Hepatocyte (in vitro differentiated cells): ENCODE measurements around the gene BNIPL. TPM values are rescaled to one million over a fixed set of nuclear protein-coding genes. Genes with fewer than 3 reads are reported as not detected.

ENCODE experiments used
- DNase-seq: peaks from one replicate; pipeline ENCODE4 v3.0.0-alpha.2; 2016; ENCODE audit warnings: low spot score
- H2AFZ ChIP-seq: fragments of 200-600 bp; sonication (generic); 2 replicates; pipeline ENCODE4 v1.6.0; 2016; ENCODE audit warnings: antibody characterized with exemption, mild to moderate bottlenecking
- H3K27ac ChIP-seq: fragments of 200-600 bp; sonication (generic); 2 replicates; pipeline ENCODE4 v1.5.1; 2016; ENCODE audit warnings: mild to moderate bottlenecking
- H3K27me3 ChIP-seq: fragments of 200-600 bp; sonication (generic); 2 replicates; pipeline ENCODE4 v1.6.1; 2016
- H3K36me3 ChIP-seq: fragments of 200-600 bp; sonication (generic); replicated peaks from 2 replicates; pipeline ENCODE4 v1.5.1; 2016; ENCODE audit warnings: low read depth; ENCODE audit not compliant: insufficient read depth
- H3K4me1 ChIP-seq: fragments of 200-600 bp; sonication (generic); 2 replicates; pipeline ENCODE4 v1.5.1; 2016; ENCODE audit warnings: mild to moderate bottlenecking, moderate library complexity; ENCODE audit not compliant: insufficient read depth
- H3K4me2 ChIP-seq: fragments of 200-600 bp; sonication (generic); 2 replicates; pipeline ENCODE4 v1.6.0; 2016
- H3K4me3 ChIP-seq: fragments of 200-600 bp; sonication (generic); 2 replicates; pipeline ENCODE4 v1.5.1; 2016; ENCODE audit warnings: mild to moderate bottlenecking
- H3K79me2 ChIP-seq: fragments of 200-600 bp; sonication (generic); 2 replicates; pipeline ENCODE4 v1.6.0; 2017; ENCODE audit warnings: mild to moderate bottlenecking
- H3K9me2 ChIP-seq: fragments of 200-600 bp; sonication (generic); replicated peaks from 2 replicates; pipeline ENCODE4 v1.6.0; 2017; ENCODE audit warnings: mild to moderate bottlenecking; ENCODE audit not compliant: insufficient read depth
- H3K9me3 ChIP-seq: fragments of 200-600 bp; sonication (generic); 2 replicates; pipeline ENCODE4 v1.5.1; 2016; ENCODE audit warnings: low read depth, mild to moderate bottlenecking
- H4K20me1 ChIP-seq: fragments of 200-600 bp; sonication (generic); 2 replicates; pipeline ENCODE4 v1.6.0; 2016; ENCODE audit warnings: mild to moderate bottlenecking; ENCODE audit not compliant: insufficient read depth, poor library complexity, severe bottlenecking
- CTCF ChIP-seq: fragments of 200-600 bp; sonication (generic); IDR thresholded peaks from 2 replicates; pipeline ENCODE4 v1.5.1; 2016; ENCODE audit warnings: antibody characterized with exemption, mild to moderate bottlenecking; ENCODE audit not compliant: poor library complexity
- EZH2 ChIP-seq: fragments of 200-600 bp; sonication (generic); IDR thresholded peaks from 2 replicates; pipeline ENCODE4 v1.6.1; 2016; ENCODE audit warnings: antibody characterized with exemption, mild to moderate bottlenecking, borderline replicate concordance
- EZH2phosphoT487 ChIP-seq: fragments of 200-600 bp; sonication (generic); IDR thresholded peaks from one replicate; pipeline ENCODE4 v1.6.1; 2018; ENCODE audit warnings: antibody characterized with exemption, mild to moderate bottlenecking, low read depth, moderate library complexity; ENCODE audit not compliant: unreplicated experiment, severe bottlenecking
- WGBS: methylation state at CpG from one replicate; pipeline ENCODE4 v1.1.6; 2016; ENCODE audit warnings: low lambda C conversion rate; ENCODE audit errors: missing lambda C conversion rate; 5-methylcytosine and 5-hydroxymethylcytosine counted together
- polyA plus RNA-seq: library from polyadenylated mRNA; unstranded; fragments of >200 nt; fragmentation: Nextera tagmentation; extraction: Ambion mirVana; gene quantifications from 2 replicates; pipeline ENCODE4 v1.2.1, GENCODE V29; 2016
- total RNA-seq: library from RNA; depleted of rRNA; stranded (reverse); fragments of >200 nt; gene quantifications from 2 replicates; pipeline ENCODE4 v1.2.3, GENCODE V29; 2014

Gene BNIPL
- total and polyA plus RNA-seq, 2 experiments from 2014 or later, result 1.1 to 3.8 TPM

- peaks cover 30% of the 10 kb centered on the region for H3K79me2 ChIP-seq
- no peak for TF ChIP-seq EZH2
- no peak for TF ChIP-seq EZH2phosphoT487
- no peak for TF ChIP-seq CTCF
- no peaks in the 10 kb centered on the region for H3K9me3 ChIP-seq
- no peak overlapping the region for H2AFZ ChIP-seq
- no peaks in the 10 kb centered on the region for H3K9me2 ChIP-seq
- peaks cover 29% of the 10 kb centered on the region for H3K4me1 ChIP-seq
- no peaks in the 10 kb centered on the region for H4K20me1 ChIP-seq
- no peak overlapping the region for H3K4me2 ChIP-seq
- no peak overlapping the region for H3K27ac ChIP-seq
- H3K27me3 ChIP-seq, result no peaks in the 10 kb centered on the region
- WGBS, result 95% methylated on average over 3 of the region's 3 CpGs
- no peaks in the 10 kb centered on the region for H3K36me3 ChIP-seq
- no peak overlapping the region for H3K4me3 ChIP-seq
- DNase-seq, result no peak
These were observed 36.0 kb upstream of the BNIPL start for GRCh38 chr1:151000408-151000807.

- Histone ChIP-seq H2AFZ (no peak overlapping the region), H3K79me2 (peaks cover 35% of the 10 kb centered on the region), H4K20me1 (no peaks in the 10 kb centered on the region), H3K27ac (no peak overlapping the region), H3K9me3 (no peaks in the 10 kb centered on the region), H3K9me2 (no peaks in the 10 kb centered on the region), H3K4me3 (no peak overlapping the region), H3K27me3 (no peaks in the 10 kb centered on the region), H3K4me1 (peaks cover 31% of the 10 kb centered on the region), H3K36me3 (no peaks in the 10 kb centered on the region), H3K4me2 (no peak overlapping the region)
- 91% methylated on average over 4 of the region's 4 CpGs for WGBS
- DNase-seq, result no peak
- TF ChIP-seq CTCF (no peak), EZH2phosphoT487 (no peak), EZH2 (no peak)
These were observed 34.8 kb upstream of the BNIPL start for GRCh38 chr1:151001602-151002001.

GRCh38 chr1:151002051-151002450 lies 34.3 kb upstream of the BNIPL start:
- Histone ChIP-seq H3K9me2 (no peaks in the 10 kb centered on the region), H3K4me3 (no peak overlapping the region), H2AFZ (no peak overlapping the region), H3K79me2 (peaks cover 35% of the 10 kb centered on the region), H3K9me3 (no peaks in the 10 kb centered on the region), H4K20me1 (no peaks in the 10 kb centered on the region), H3K27me3 (no peaks in the 10 kb centered on the region), H3K4me1 (peaks cover 34% of the 10 kb centered on the region), H3K27ac (no peak overlapping the region), H3K36me3 (no peaks in the 10 kb centered on the region), H3K4me2 (no peak overlapping the region)
- 91% methylated on average over 3 of the region's 3 CpGs for WGBS
- no peak for DNase-seq
- TF ChIP-seq EZH2 (no peak), CTCF (no peak), EZH2phosphoT487 (no peak)

- Histone ChIP-seq H3K9me2 (no peaks in the 10 kb centered on the region), H3K4me3 (no peak overlapping the region), H4K20me1 (no peaks in the 10 kb centered on the region), H3K27me3 (no peaks in the 10 kb centered on the region), H2AFZ (no peak overlapping the region), H3K9me3 (no peaks in the 10 kb centered on the region), H3K36me3 (no peaks in the 10 kb centered on the region), H3K27ac (peak overlapping the region; percentile 35), H3K4me2 (peak overlapping the region; percentile 87), H3K79me2 (peaks cover 35% of the 10 kb centered on the region), H3K4me1 (peaks cover 39% of the 10 kb centered on the region)
- no peak for DNase-seq
- 26% methylated on average over 2 of the region's 2 CpGs for WGBS
- TF ChIP-seq CTCF (no peak), EZH2phosphoT487 (no peak), EZH2 (no peak)
These were observed 33.8 kb upstream of the BNIPL start for GRCh38 chr1:151002611-151003010.
